Measurements from ENCODE around the gene ITPR1.

Gene ITPR1

DNA sequence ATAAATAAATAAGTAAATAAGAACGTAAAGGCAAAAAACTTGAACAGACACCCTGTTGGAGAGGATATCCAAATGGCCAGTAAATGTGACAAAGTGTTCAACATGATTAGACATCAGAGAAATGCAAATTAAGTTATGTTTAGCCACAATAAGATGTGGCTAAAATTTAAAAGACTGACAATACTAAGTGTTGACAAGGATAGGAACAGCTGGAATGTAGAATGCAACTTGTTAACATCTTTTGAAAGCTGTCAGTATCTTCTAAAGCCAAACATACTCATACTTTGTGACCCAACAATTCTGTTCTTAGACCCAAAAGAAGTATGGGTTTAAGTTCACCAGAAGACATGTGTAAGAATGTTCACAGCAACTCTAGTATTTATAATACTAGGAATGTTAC, 197.1 kb downstream of the ITPR1 start:
- no peak for DNase-seq

DNA sequence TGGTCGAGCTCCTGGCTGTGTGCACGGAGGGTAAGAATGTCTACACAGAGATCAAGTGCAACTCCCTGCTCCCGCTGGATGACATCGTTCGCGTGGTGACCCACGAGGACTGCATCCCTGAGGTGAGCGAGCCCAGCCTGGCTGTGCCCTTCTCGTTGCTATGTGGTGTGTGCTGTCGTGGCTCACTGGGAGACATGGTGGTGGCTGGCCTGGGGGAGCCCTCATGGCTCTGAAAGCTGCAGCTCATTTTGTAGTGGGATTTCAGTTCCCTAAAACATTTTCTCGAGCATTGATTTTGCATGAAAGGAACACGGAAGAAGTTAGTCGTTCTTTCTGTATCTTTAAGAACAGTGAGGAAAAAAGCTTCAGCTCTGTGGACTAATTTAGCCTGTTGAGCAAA, 200.5 kb downstream of the ITPR1 start:
- DNase-seq, result no peak

GRCh38 chr3:4695846-4696245, 202.7 kb downstream of the ITPR1 start:
- DNase-seq, result no peak

DNA sequence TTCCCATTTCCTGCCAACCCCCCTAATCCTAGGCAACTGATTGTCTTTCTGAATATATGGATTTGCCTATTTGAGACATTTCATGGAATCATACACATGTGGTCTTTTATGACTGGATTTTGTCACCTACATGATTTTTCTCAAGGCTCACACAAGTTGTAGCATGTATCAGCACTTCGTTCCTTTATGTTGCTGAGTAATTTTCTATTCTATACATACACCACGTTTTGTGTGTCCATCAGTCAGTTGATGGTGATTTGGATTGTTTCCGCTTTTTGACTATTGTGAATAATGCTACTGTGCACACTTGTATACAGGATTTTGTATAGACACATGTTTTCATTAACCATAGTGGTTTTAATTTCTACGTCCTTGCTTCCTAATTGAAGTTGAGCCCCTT, 203.1 kb downstream of the ITPR1 start:
- no peak for DNase-seq

GRCh38 chr3:4698125-4698821, 205.1 kb downstream of the ITPR1 start:
- DNase-seq, result no peak

DNA sequence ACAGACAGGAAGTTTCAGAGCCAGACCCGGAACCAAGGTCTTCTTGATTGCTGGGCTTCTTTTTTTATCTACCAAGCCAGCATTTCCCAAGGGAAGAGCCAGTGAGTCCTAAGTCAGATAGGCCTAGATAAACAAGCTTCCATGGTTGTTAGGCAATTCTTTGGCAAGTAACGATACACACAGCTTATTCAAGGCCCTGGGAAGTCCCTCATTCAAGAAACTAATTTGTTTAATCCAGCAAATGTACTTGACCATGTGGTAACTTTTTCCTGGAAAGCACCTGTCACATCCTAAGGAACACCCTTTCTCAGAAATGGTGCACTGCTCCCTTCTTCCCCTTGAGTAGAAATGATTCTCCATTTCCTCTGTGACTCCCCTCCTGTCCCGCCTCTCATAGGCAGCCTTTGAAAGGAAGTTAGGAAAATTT, 209.9 kb downstream of the ITPR1 start:
- no peak for DNase-seq

DNA sequence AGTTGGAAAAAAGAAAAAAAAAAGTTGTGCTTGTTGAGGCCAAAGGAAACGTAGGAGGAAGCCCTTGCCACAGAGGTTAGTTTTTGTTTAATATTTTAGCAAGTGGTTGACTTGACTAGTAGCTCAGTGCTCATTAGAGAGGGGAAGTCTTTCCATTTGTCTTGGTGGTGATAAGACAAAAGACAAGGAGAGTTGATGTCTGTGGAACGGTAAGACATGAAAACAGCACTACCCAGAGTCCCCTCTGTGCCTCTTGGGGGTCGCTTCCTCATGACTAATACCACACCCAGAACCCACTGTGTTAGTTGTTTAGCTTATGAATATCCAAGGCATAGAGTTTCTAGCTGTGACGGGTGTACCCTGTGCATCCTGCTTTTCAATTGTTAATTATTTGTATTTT, 211.4 kb downstream of the ITPR1 start:
- no peak for DNase-seq

DNA sequence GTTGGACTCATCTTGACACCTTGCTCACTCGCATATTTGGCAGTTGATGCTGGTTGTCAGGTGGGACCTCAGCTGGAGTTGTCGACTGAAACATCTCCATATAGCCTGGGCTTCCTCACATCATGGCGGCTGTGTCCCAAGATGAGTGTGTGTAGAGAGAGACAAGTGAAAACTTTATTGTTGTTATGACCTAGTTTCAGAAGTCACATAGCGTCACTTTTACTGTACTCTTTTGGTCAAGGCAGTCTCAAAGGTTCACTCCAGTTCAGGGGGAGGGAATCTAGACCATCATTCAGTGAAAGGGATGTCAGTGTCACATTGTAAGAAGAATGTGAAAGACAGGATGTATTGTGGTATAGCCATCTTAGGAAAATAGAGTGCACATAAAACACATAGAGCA, 214.2 kb downstream of the ITPR1 start:
- no peak for DNase-seq

GRCh38 chr3:4708230-4708629, 215.1 kb downstream of the ITPR1 start:
- no peak for DNase-seq

GRCh38 chr3:4709341-4709740, 216.2 kb downstream of the ITPR1 start:
- DNase-seq, result no peak

DNA sequence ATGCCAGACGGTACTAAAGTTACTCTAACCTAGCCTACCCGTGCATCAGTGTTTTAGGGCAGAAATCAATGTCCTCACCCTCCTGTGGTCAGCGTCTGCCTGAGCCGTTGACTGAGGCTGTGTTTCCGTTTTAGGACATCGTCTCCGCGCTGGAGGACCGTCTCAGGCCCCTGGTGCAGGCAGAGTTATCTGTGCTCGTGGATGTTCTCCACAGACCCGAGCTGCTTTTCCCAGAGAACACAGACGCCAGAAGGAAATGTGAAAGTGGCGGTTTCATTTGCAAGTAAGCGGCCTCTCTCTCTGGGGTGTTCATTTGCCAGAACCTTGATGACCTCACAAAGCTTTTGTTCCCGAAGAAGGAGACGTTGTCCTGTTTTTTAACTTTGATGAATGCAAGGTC, 217.0 kb downstream of the ITPR1 start:
- no peak for DNase-seq

DNA sequence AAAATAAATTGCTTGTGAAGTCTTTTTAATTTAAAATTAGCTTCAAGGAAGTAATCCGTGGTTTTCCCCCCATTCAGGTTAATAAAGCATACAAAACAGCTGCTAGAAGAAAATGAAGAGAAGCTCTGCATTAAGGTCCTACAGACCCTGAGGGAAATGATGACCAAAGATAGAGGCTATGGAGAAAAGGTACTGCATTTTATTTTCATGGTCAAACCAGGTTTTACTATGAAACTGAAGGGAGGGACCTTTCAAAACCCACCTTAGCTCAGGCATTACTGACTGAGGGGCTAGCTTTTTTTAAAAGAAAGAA, 218.5 kb downstream of the ITPR1 start:
- no peak for DNase-seq

DNA sequence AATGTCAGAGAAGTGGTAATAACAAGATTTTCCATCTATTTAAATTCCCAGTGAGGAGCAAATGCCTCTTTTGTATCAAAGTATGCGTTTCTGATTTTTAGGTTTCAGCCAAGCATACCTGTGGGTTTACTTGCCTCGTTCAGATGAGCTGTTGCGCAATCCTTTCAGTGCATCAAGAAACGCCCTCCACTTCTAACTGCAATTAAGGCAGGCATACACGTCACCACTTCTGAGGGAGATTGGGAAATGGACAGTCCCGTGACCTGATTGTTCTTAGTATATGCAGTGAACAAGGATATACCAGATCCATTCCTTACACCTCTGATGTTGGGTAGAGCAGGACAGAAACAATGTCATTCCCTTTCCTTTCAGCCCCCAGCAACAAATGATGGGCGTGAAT, 219.0 kb downstream of the ITPR1 start:
- DNase-seq, result no peak

GRCh38 chr3:4714045-4714444, 220.9 kb downstream of the ITPR1 start:
- no peak for DNase-seq

DNA sequence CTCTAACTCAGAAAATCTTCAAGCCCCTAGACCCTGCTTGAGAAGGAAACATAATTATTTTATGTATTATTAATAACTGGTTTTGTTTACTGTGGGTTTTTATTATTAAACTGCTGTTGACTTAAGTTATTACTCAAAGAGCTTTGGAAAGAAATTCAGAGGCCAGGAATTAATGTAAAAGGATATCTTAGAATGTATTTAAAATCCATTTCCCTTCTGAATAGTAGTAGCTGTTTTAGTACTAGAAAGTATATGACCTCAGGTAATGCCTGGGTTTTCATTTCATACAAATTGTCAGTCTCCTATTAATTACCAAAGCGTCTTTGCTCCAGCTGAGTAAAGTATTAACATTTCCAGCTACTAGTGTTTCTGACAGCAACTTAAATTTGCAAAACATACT, 223.1 kb downstream of the ITPR1 start:
- no peak for DNase-seq

GRCh38 chr3:4716706-4717362, 223.7 kb downstream of the ITPR1 start:
- DNase-seq, result no peak

DNA sequence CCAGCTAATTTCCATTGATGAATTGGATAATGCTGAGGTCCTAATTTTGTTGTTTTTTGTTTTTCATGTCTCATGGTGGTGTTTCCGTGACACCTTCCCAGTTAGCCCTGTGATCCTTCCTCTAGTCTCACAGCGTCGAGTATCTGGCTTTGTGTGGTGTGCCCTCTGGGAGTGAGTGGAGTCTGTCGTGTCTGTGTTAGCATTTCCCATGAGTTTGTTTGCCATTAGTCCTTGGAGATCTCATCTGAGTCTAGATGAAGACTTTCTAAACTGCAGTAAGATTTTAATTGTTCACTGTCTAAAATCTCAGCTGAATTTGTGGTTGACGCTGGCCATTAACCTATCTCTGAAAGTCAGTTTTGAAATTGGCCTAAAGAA, 224.2 kb downstream of the ITPR1 start:
- no peak for DNase-seq

- no peak for DNase-seq
Observed at GRCh38 chr3:4718179-4718736, 225.1 kb downstream of the ITPR1 start.

- no peak for DNase-seq
Observed at GRCh38 chr3:4719046-4719501, 225.9 kb downstream of the ITPR1 start.

- DNase-seq, result no peak
Observed at GRCh38 chr3:4720316-4721075, 227.3 kb downstream of the ITPR1 start.

GRCh38 chr3:4721511-4721911, 228.4 kb downstream of the ITPR1 start:
- no peak for DNase-seq

DNA sequence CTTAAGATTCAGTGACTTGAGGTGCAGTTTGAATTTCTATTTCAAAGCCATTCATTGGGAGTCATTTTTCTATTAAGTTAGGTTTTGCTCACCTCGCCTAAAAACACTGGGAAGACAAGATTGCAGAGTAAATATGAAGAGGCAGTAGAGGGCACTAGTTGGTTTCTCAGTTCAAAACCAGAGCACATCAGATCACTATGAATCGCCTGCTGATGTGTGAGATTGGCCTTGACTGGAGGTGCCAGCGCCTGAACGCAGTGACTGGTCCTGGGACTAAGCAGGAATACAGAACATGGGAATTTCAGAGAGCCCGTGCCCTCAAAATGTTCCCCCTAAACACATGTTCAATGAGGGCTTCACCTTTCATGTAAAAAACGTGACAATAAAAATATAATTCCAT, 229.0 kb downstream of the ITPR1 start:
- DNase-seq, result no peak

DNA sequence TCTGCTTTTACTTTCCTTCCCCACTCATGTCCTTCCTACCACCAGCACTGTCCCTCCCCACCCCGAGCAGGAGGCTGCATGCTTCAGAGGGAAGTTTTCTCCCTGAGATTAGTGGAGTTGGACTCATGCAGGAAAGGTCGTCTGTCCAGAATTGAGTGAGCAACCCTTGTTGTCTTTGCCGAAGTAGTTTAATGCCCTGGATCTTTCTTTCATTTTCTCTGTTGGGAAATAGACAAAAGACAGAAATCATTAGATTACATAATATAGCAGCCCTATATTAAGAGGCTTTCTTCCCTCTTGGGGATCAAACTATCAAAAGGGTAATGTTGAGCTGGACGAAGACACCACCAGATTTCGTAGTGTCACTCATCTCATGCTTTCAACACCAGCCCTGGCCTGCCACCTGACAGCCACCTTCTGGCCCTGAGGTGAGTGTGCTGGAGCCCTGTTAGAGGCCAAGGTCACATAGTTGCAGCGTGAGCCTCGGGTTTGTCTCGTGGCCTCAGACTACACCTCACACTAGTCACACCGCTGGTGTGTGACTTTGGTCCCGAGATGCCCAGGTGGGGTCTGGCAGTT, 231.0 kb downstream of the ITPR1 start:
- no peak for DNase-seq

- no peak for DNase-seq
Observed at GRCh38 chr3:4726549-4726948, 233.4 kb downstream of the ITPR1 start.

Measured in activated effector memory CD4-positive, alpha-beta T cell treated with anti-CD3 and anti-CD28 coated beads, Interleukin-2, amount 50 U/mL, for 16 hours (primary cell).